Thyroid gland (tissue), 4 donors: ENCODE measurements around the gene RCAN2. TPM values are rescaled to one million over a fixed set of nuclear protein-coding genes. Genes with fewer than 3 reads are reported as not detected.

Source experiments
- DNase-seq, 2 donors: peaks; one replicate each; pipeline ENCODE4 v3.0.0-alpha.2; 2019
- H3K27ac ChIP-seq, 3 donors: fragments of 200-600 bp; sonication (generic); 1 replicate in 2 of 3; 2 replicates in 1 of 3; pipeline ENCODE4 v1.5.1; 2016 to 2019; ENCODE audit warnings: mild to moderate bottlenecking in 1 of 3, moderate library complexity in 1 of 3
- H3K27me3 ChIP-seq: fragments of 200-600 bp; sonication (generic); one replicate; pipeline ENCODE4 v1.5.1; 2019
- H3K36me3 ChIP-seq, 2 donors: fragments of 200-600 bp; sonication (generic); one replicate each; pipeline ENCODE4 v1.5.1; 2016 to 2019
- H3K4me1 ChIP-seq, 2 donors: fragments of 200-600 bp; sonication (generic); one replicate each; pipeline ENCODE4 v1.5.1; 2017 to 2019
- H3K4me3 ChIP-seq, 3 donors: fragments of 200-600 bp; sonication (generic); replicated peaks in 1 of 3; 1 replicate in 2 of 3; 2 replicates in 1 of 3; pipeline ENCODE4 v1.5.1; 2016; ENCODE audit warnings: mild to moderate bottlenecking in 1 of 3
- H3K9me3 ChIP-seq: fragments of 200-600 bp; sonication (generic); one replicate; pipeline ENCODE4 v1.5.1; 2017
- CTCF ChIP-seq, 6 experiments: fragments of 200-600 bp in 3 of 6; fragments of 450-650 bp in 3 of 6; sonication (generic) in 3 of 6; IDR thresholded peaks; one replicate each; pipeline ENCODE4 v1.5.1; 2016 to 2019; ENCODE audit warnings: antibody characterized with exemption in 6 of 6, mild to moderate bottlenecking in 2 of 6, inconsistent platforms in 1 of 6, moderate library complexity in 1 of 6
- POLR2A ChIP-seq, 2 donors: fragments of 450-650 bp; IDR thresholded peaks; one replicate each; pipeline ENCODE4 v1.6.1; 2017; ENCODE audit warnings: antibody characterized with exemption in 2 of 2, mild to moderate bottlenecking in 2 of 2, moderate library complexity in 1 of 2
- whole genome bisulfite sequencing, 2 donors: methylation state at CpG; one replicate each; pipeline ENCODE4 v1.1.5; 2017; 5-methylcytosine and 5-hydroxymethylcytosine counted together
- intact Hi-C: fragments of 100-400 bp; cut with DNase I; formaldehyde crosslinking; loops from one replicate; pipeline ENCODE4 v1.15.1; 2023
- total RNA-seq, 4 donors: library from RNA; depleted of rRNA; stranded (reverse); fragments of >200 nt; gene quantifications; one replicate each; pipeline ENCODE4 v1.2.3, GENCODE V29; 2016

RCAN2 gene
- total RNA-seq, 4 donors from 2014 or later, result 14.0 to 33.2 (median 23.3) TPM

GRCh38 chr6:46511320-46511719 is 20.1 kb upstream of the RCAN2 start:
- intact Hi-C loops, result no loop called here
- H3K27me3 ChIP-seq, result no peaks in the 10 kb centered on the region
- TF ChIP-seq CTCF (IDR thresholded peaks at IDR 0.05) (no peak), POLR2A (IDR thresholded peaks at IDR 0.05) (no peak)
- H3K36me3 ChIP-seq, result no peaks in the 10 kb centered on the region
- 87 to 91% methylated on average over 7 of the region's 7 CpGs for WGBS, 2 donors
- H3K4me1 ChIP-seq, result peaks cover 12 to 19% of the 10 kb centered on the region in 2 donors
- peak overlapping the region in 2 of 3 donors; percentile 26 to 37 for H3K27ac ChIP-seq
- H3K9me3 ChIP-seq, result no peaks in the 10 kb centered on the region
- H3K4me3 ChIP-seq, result no peak overlapping the region
- no peak for DNase-seq

GRCh38 chr6:46510651-46511050 is 19.4 kb upstream of the RCAN2 start:
- H3K27ac ChIP-seq, result peak overlapping the region in 1 of 3 donors; percentile 37
- H3K9me3 ChIP-seq, result no peaks in the 10 kb centered on the region
- intact Hi-C loops, result no loop called here
- DNase-seq, result peak; percentile 5 to 24
- H3K27me3 ChIP-seq, result no peaks in the 10 kb centered on the region
- no peak for TF ChIP-seq POLR2A (IDR thresholded peaks at IDR 0.05)
- no peak for TF ChIP-seq CTCF (IDR thresholded peaks at IDR 0.05)
- H3K36me3 ChIP-seq, result no peaks in the 10 kb centered on the region
- no peak overlapping the region for H3K4me3 ChIP-seq
- H3K4me1 ChIP-seq, result peaks cover 12 to 19% of the 10 kb centered on the region in 2 donors

- Histone ChIP-seq H3K27ac (peak overlapping the region in 2 of 3 donors; percentile 6 to 37), H3K36me3 (no peaks in the 10 kb centered on the region), H3K4me3 (no peak overlapping the region), H3K4me1 (peaks cover 12 to 19% of the 10 kb centered on the region in 2 donors), H3K27me3 (no peaks in the 10 kb centered on the region), H3K9me3 (no peaks in the 10 kb centered on the region)
- TF ChIP-seq CTCF (IDR thresholded peaks at IDR 0.05) (no peak), POLR2A (IDR thresholded peaks at IDR 0.05) (no peak)
- WGBS, 2 donors, result 83 to 88% methylated on average over 4 of the region's 4 CpGs
- intact Hi-C loops, result no loop called here
- DNase-seq, result no peak
These were observed 18.8 kb upstream of the RCAN2 start for GRCh38 chr6:46509981-46510510.

GRCh38 chr6:46509063-46509462 is 17.8 kb upstream of the RCAN2 start:
- no peak for DNase-seq
- Histone ChIP-seq H3K27me3 (no peaks in the 10 kb centered on the region), H3K9me3 (no peaks in the 10 kb centered on the region), H3K27ac (no peak overlapping the region), H3K4me3 (no peak overlapping the region), H3K36me3 (no peaks in the 10 kb centered on the region), H3K4me1 (peaks cover 11 to 19% of the 10 kb centered on the region in 2 donors)
- 74 to 80% methylated on average over 4 of the region's 4 CpGs for WGBS, 2 donors
- intact Hi-C loops, result no loop called here
- no peak for TF ChIP-seq POLR2A (IDR thresholded peaks at IDR 0.05)
- no peak for TF ChIP-seq CTCF (IDR thresholded peaks at IDR 0.05)

- TF ChIP-seq POLR2A (IDR thresholded peaks at IDR 0.05), result no peak
- TF ChIP-seq CTCF (IDR thresholded peaks at IDR 0.05), result no peak
- intact Hi-C loops, result no loop called here
- H3K9me3 ChIP-seq, result no peaks in the 10 kb centered on the region
- H3K36me3 ChIP-seq, result no peaks in the 10 kb centered on the region
- H3K4me1 ChIP-seq, result peaks cover 7 to 13% of the 10 kb centered on the region in 2 donors
- no peak for DNase-seq
- H3K27ac ChIP-seq, result no peak overlapping the region
- H3K27me3 ChIP-seq, result no peaks in the 10 kb centered on the region
- H3K4me3 ChIP-seq, result no peak overlapping the region
These were observed 16.2 kb upstream of the RCAN2 start for GRCh38 chr6:46507426-46507825.
